Large intestine (tissue), 3 donors: Measurements from ENCODE around the gene SIGLEC10. TPM values are rescaled to one million over a fixed set of nuclear protein-coding genes. Genes with fewer than 3 reads are reported as not detected.
"Not testable (repeated sequence)": the region's sequence is repeated elsewhere in the genome, so short reads cannot be mapped to it uniquely, and the experiment has no call there.

Experiments used
- DNase-seq, 2 donors: peaks; one replicate each; pipeline versions ENCODE4 v3.0.0 to v3.0.0-alpha.2; 2013
- H3K27ac ChIP-seq: one replicate; pipeline ENCODE4 v1.5.1; 2013; ENCODE audit warnings: low read length
- H3K27me3 ChIP-seq: 2 replicates; pipeline ENCODE4 v1.6.1; 2013; ENCODE audit warnings: low read length; ENCODE audit not compliant: control insufficient read depth, insufficient read depth
- H3K36me3 ChIP-seq: 2 replicates; pipeline ENCODE4 v1.6.1; 2013; ENCODE audit warnings: low read length; ENCODE audit not compliant: control insufficient read depth, insufficient read depth
- H3K4me1 ChIP-seq: one replicate; pipeline ENCODE4 v1.6.1; 2013; ENCODE audit warnings: low read length; ENCODE audit not compliant: control insufficient read depth, insufficient read depth
- H3K4me3 ChIP-seq: one replicate; pipeline ENCODE4 v1.5.1; 2013; ENCODE audit warnings: low read length
- H3K9me3 ChIP-seq: one replicate; pipeline ENCODE4 v1.6.1; 2013; ENCODE audit warnings: mild to moderate bottlenecking, low read depth, low read length, moderate library complexity; ENCODE audit not compliant: control insufficient read depth
- WGBS: methylation state at CpG from one replicate; pipeline ENCODE4 v1.1.5; 2013; ENCODE audit warnings: low lambda C conversion rate; ENCODE audit not compliant: insufficient coverage; 5-methylcytosine and 5-hydroxymethylcytosine counted together
- polyA plus RNA-seq: library from polyadenylated mRNA; unstranded; fragments of 120-200 nt; gene quantifications from one replicate; pipeline ENCODE4 v1.2.1, GENCODE V29; 2013

The SIGLEC10 gene
- polyA plus RNA-seq, 1 donor, result 10.5 TPM

- no peak overlapping the region for H3K4me3 ChIP-seq
- H3K27ac ChIP-seq, result no peak overlapping the region
- no CpG with 5 or more reads among the region's 2 CpGs for WGBS
- no peak for DNase-seq
- H3K36me3 ChIP-seq, result no peaks in the 10 kb centered on the region
- H3K27me3 ChIP-seq, result peaks cover 3% of the 10 kb centered on the region
- no peaks in the 10 kb centered on the region for H3K9me3 ChIP-seq
- H3K4me1 ChIP-seq, result peaks cover 5% of the 10 kb centered on the region
Observed at GRCh38 chr19:51440052-51440451, 22.6 kb upstream of the SIGLEC10 start.

- Histone ChIP-seq H3K4me3 (no peak overlapping the region), H3K9me3 (no peaks in the 10 kb centered on the region), H3K36me3 (no peaks in the 10 kb centered on the region), H3K27ac (no peak overlapping the region), H3K4me1 (peaks cover 5% of the 10 kb centered on the region), H3K27me3 (peaks cover 3% of the 10 kb centered on the region)
- no CpG with 5 or more reads among the region's 5 CpGs for WGBS
- peak; percentile 31 to 71 for DNase-seq
Observed at GRCh38 chr19:51439021-51439465, 21.6 kb upstream of the SIGLEC10 start.

- Histone ChIP-seq H3K4me3 (no peak overlapping the region), H3K4me1 (peaks cover 5% of the 10 kb centered on the region), H3K36me3 (no peaks in the 10 kb centered on the region), H3K27me3 (no peaks in the 10 kb centered on the region), H3K9me3 (no peaks in the 10 kb centered on the region), H3K27ac (no peak overlapping the region)
- whole genome bisulfite sequencing, result no CpG with 5 or more reads among the region's 1 CpG
- no peak for DNase-seq
Observed at GRCh38 chr19:51434456-51434855, 17.0 kb upstream of the SIGLEC10 start.

- H3K4me3 ChIP-seq, result no peak overlapping the region
- H3K27ac ChIP-seq, result no peak overlapping the region
- 46% methylated on average over 2 of the region's 4 CpGs for WGBS
- DNase-seq, result no peak
- no peaks in the 10 kb centered on the region for H3K27me3 ChIP-seq
- no peaks in the 10 kb centered on the region for H3K9me3 ChIP-seq
- no peaks in the 10 kb centered on the region for H3K4me1 ChIP-seq
- no peaks in the 10 kb centered on the region for H3K36me3 ChIP-seq
Observed at GRCh38 chr19:51433043-51433442, 15.6 kb upstream of the SIGLEC10 start.

GRCh38 chr19:51431124-51431523 is 13.7 kb upstream of the SIGLEC10 start:
- Histone ChIP-seq H3K36me3 (no peaks in the 10 kb centered on the region), H3K4me1 (no peaks in the 10 kb centered on the region), H3K27ac (no peak overlapping the region), H3K4me3 (no peak overlapping the region), H3K9me3 (no peaks in the 10 kb centered on the region), H3K27me3 (no peaks in the 10 kb centered on the region)
- no CpG with 5 or more reads among the region's 3 CpGs for WGBS
- DNase-seq, result no peak

GRCh38 chr19:51430221-51430620 is 12.8 kb upstream of the SIGLEC10 start:
- Histone ChIP-seq H3K4me1 (no peaks in the 10 kb centered on the region), H3K36me3 (no peaks in the 10 kb centered on the region), H3K27me3 (no peaks in the 10 kb centered on the region), H3K9me3 (no peaks in the 10 kb centered on the region), H3K27ac (no peak overlapping the region), H3K4me3 (no peak overlapping the region)
- DNase-seq, result no peak
- no CpG with 5 or more reads among the region's 3 CpGs for whole genome bisulfite sequencing

GRCh38 chr19:51427201-51427600 is 9.8 kb upstream of the SIGLEC10 start:
- no peak overlapping the region for H3K4me3 ChIP-seq
- H3K36me3 ChIP-seq, result no peaks in the 10 kb centered on the region
- H3K9me3 ChIP-seq, result no peaks in the 10 kb centered on the region
- no peaks in the 10 kb centered on the region for H3K4me1 ChIP-seq
- no peak overlapping the region for H3K27ac ChIP-seq
- WGBS, result no CpG with 5 or more reads among the region's 3 CpGs
- no peaks in the 10 kb centered on the region for H3K27me3 ChIP-seq
- DNase-seq, result no peak

GRCh38 chr19:51422053-51422448 is 4.6 kb upstream of the SIGLEC10 start:
- Histone ChIP-seq H3K27ac (no peak overlapping the region), H3K9me3 (no peaks in the 10 kb centered on the region), H3K4me3 (no peak overlapping the region), H3K27me3 (no peaks in the 10 kb centered on the region), H3K4me1 (no peaks in the 10 kb centered on the region), H3K36me3 (no peaks in the 10 kb centered on the region)
- DNase-seq, result peak; percentile 55 to 71
- no CpG with 5 or more reads among the region's 19 CpGs for WGBS

GRCh38 chr19:51421229-51422052 is 4.0 kb upstream of the SIGLEC10 start:
- Histone ChIP-seq H3K27me3 (no peaks in the 10 kb centered on the region), H3K4me3 (no peak overlapping the region), H3K4me1 (no peaks in the 10 kb centered on the region), H3K27ac (no peak overlapping the region), H3K36me3 (no peaks in the 10 kb centered on the region), H3K9me3 (no peaks in the 10 kb centered on the region)
- DNase-seq, result no peak
- no CpG with 5 or more reads among the region's 39 CpGs for WGBS

GRCh38 chr19:51420511-51420910 is 3.1 kb upstream of the SIGLEC10 start:
- DNase-seq, H3K36me3 ChIP-seq: not testable (repeated sequence)
- no CpG with 5 or more reads among the region's 11 CpGs for WGBS

GRCh38 chr19:51418707-51419106 is 1.3 kb upstream of the SIGLEC10 start:
- no peaks in the 10 kb centered on the region for H3K4me1 ChIP-seq
- no CpG with 5 or more reads among the region's 2 CpGs for WGBS
- H3K27ac ChIP-seq, result no peak overlapping the region
- no peaks in the 10 kb centered on the region for H3K9me3 ChIP-seq
- H3K27me3 ChIP-seq, result no peaks in the 10 kb centered on the region
- no peak overlapping the region for H3K4me3 ChIP-seq
- no peak for DNase-seq
- H3K36me3 ChIP-seq, result no peaks in the 10 kb centered on the region

More at GRCh38 chr19:51420511-51420910, 3.1 kb upstream of the SIGLEC10 start:
- not testable (repeated sequence) for H3K4me1 ChIP-seq, H3K4me3 ChIP-seq, H3K27me3 ChIP-seq, H3K9me3 ChIP-seq, H3K27ac ChIP-seq
